ENCODE data around the gene SLC16A6. TPM values are rescaled to one million over a fixed set of nuclear protein-coding genes. Genes with fewer than 3 reads are reported as not detected.
"Not testable (repeated sequence)": the region's sequence is repeated elsewhere in the genome, so short reads cannot be mapped to it uniquely, and the experiment has no call there.

Gene SLC16A6
- total RNA-seq, 1 donor from 2014 or later, result 1.0 TPM

DNA sequence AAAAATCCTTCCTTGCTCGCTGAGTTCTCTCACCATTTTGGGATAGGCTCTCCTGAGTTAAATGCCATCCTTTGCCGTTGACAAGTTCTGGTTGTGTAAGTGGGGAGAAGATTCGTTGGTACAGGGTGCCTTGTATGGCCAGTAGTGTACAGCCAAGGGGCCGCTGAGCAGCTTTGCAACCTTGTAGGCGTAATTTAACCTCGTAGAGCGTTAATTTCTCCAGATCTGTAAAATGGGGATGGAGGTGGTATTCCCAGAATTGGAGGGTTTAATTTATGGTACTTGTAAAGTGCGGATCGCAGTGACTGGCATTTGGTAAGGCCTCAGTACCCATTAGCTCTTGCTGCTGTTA lies 1.7 kb upstream of the SLC16A6 start:
- Histone ChIP-seq H3K27ac (ENCODE audit: low read depth, low read length) (peak overlapping the region; percentile 79), H3K36me3 (ENCODE audit: control insufficient read depth in 3 of 3, insufficient read depth in 3 of 3, low read length in 3 of 3) (no peaks in the 10 kb centered on the region), H3K9ac (ENCODE audit: low read depth in 1 of 3, low read length in 3 of 3) (peak overlapping the region in 2 of 3 donors; percentile 73 to 87), H3K9me3 (ENCODE audit: control insufficient read depth in 3 of 3, low read length in 3 of 3) (no peaks in the 10 kb centered on the region), H3K4me3 (ENCODE audit: low read length in 3 of 3) (peak overlapping the region in 2 of 3 donors; percentile 80 to 83), H3K27me3 (ENCODE audit: control insufficient read depth in 3 of 3, insufficient read depth in 3 of 3, low read length in 3 of 3) (peaks cover 0 to 2% (median 0%) of the 10 kb centered on the region in 3 donors), H3K4me1 (ENCODE audit: control insufficient read depth in 3 of 3, insufficient read depth in 3 of 3, low read length in 3 of 3) (peaks cover 20 to 38% (median 24%) of the 10 kb centered on the region in 3 donors)

DNA sequence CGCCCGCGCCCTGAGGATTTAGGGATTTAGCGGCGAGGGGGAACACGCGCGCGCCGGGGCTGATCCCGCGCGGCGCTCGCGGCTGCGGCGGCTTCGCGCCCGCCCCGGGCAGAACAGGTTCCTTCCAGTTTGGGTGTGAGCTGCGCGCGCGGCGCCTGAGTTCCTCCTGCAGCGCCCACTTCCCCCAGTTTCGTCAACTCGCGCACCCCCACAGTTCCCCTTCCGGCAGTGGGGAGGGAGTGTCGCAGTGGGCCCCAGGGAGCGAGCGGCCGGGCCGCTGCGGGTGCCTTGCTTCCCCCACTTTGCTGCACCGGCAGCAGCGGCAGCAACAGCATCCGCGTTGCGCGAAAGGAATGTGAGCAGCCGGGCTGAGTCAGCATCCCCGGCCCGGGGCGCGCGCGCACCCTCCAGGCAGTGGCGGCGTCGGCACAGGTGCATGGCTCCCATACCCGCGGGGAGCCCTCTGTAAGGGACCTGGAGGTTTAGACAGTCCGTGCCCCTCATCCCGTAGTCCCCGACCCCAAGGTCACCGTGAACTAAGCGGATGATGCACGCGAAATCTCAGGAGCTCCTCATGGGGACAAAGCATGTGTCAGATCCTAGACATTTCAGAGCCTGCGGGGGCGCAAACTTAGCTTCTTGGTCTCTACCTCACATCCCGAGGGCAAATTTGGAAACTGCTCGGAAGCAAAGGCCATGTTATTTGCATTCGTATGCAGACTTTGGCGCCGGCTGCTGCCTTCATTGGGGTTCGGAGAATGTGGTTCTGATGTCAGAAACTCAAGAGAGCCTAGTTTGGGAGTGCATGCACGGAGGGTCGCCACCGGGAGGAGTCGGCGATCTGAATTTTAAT lies 1.1 kb upstream of the SLC16A6 start:
- H3K4me1 ChIP-seq (ENCODE audit: control insufficient read depth in 3 of 3, insufficient read depth in 3 of 3, low read length in 3 of 3), result peaks cover 19 to 35% (median 24%) of the 10 kb centered on the region in 3 donors
- peak overlapping the region; percentile 79 for H3K27ac ChIP-seq (ENCODE audit: low read depth, low read length)
- H3K9ac ChIP-seq (ENCODE audit: low read depth in 1 of 3, low read length in 3 of 3), result peak overlapping the region; percentile 73 to 87 (median 80)
- no peaks in the 10 kb centered on the region for H3K9me3 ChIP-seq (ENCODE audit: control insufficient read depth in 3 of 3, low read length in 3 of 3)
- peak overlapping the region; percentile 61 to 83 (median 80) for H3K4me3 ChIP-seq (ENCODE audit: low read length in 3 of 3)
- no peaks in the 10 kb centered on the region for H3K36me3 ChIP-seq (ENCODE audit: control insufficient read depth in 3 of 3, insufficient read depth in 3 of 3, low read length in 3 of 3)
- peaks cover 0 to 2% (median 0%) of the 10 kb centered on the region in 3 donors for H3K27me3 ChIP-seq (ENCODE audit: control insufficient read depth in 3 of 3, insufficient read depth in 3 of 3, low read length in 3 of 3)

DNA sequence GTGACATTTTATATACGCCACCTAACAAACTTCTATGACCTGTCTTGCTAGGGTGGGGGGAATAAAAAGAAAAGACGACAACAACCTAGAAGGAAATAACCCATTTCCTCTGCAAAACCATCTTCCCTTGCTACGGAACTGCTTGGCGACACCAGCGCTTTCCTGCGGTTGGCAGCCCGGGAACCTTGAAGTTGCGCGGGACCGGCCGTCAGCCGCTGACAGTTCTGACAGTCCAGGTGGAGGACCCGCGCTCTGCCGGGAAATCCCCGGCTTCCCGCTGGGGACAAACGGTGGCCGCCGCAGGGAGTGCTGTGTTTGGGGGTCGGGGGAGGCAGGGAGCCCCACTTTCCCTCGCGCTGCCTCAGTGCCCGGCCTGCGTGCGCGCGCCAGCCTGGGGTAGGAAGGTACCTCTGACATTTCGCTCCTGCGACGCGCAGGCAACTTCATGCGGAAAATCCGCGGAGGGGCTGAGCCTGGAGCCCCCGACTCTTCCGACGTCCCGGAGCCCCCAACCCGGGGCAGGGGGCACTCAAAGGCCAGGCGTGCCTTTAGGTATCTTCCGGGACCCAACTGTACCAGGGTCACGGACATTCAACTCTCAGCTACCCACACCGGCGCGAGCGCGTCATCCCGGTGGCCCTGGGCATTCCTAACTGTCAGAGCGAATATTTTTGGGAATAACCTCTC lies 516 bp downstream of the SLC16A6 start:
- H3K27ac ChIP-seq (ENCODE audit: low read depth, low read length), result peak overlapping the region; percentile 73
- H3K4me1 ChIP-seq (ENCODE audit: control insufficient read depth in 3 of 3, insufficient read depth in 3 of 3, low read length in 3 of 3), result peaks cover 13 to 24% (median 16%) of the 10 kb centered on the region in 3 donors
- peak overlapping the region; percentile 74 to 85 (median 82) for H3K9ac ChIP-seq (ENCODE audit: low read depth in 1 of 3, low read length in 3 of 3)
- H3K27me3 ChIP-seq (ENCODE audit: control insufficient read depth in 3 of 3, insufficient read depth in 3 of 3, low read length in 3 of 3), result peaks cover 0 to 2% (median 0%) of the 10 kb centered on the region in 3 donors
- H3K4me3 ChIP-seq (ENCODE audit: low read length in 3 of 3), result peak overlapping the region; percentile 69 to 80 (median 80)
- no peaks in the 10 kb centered on the region for H3K36me3 ChIP-seq (ENCODE audit: control insufficient read depth in 3 of 3, insufficient read depth in 3 of 3, low read length in 3 of 3)
- no peaks in the 10 kb centered on the region for H3K9me3 ChIP-seq (ENCODE audit: control insufficient read depth in 3 of 3, low read length in 3 of 3)

DNA sequence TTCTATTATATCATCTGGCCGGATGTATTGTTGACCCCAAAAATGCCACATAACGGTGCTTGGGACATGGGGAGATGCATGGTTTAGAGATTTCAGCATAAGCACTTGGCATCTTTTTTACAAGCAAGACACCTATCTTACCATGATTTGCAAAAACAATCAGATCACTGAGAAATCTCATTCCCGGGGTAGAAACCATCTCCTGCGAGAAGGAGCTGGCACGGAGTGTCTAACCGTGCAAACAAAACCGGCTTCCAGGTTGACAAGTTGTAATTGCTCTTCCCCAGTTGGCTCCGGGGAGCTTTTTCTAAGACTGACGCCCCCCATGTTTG lies 1.0 kb downstream of the SLC16A6 start:
- no peaks in the 10 kb centered on the region for H3K9me3 ChIP-seq (ENCODE audit: control insufficient read depth in 3 of 3, low read length in 3 of 3)
- H3K27me3 ChIP-seq (ENCODE audit: control insufficient read depth in 3 of 3, insufficient read depth in 3 of 3, low read length in 3 of 3), result peaks cover 0 to 2% (median 0%) of the 10 kb centered on the region in 3 donors
- H3K27ac ChIP-seq (ENCODE audit: low read depth, low read length), result peak overlapping the region; percentile 73
- H3K9ac ChIP-seq (ENCODE audit: low read depth in 1 of 3, low read length in 3 of 3), result peak overlapping the region; percentile 74 to 85 (median 82)
- peak overlapping the region; percentile 69 to 80 (median 80) for H3K4me3 ChIP-seq (ENCODE audit: low read length in 3 of 3)
- H3K4me1 ChIP-seq (ENCODE audit: control insufficient read depth in 3 of 3, insufficient read depth in 3 of 3, low read length in 3 of 3), result peaks cover 13 to 24% (median 16%) of the 10 kb centered on the region in 3 donors
- H3K36me3 ChIP-seq (ENCODE audit: control insufficient read depth in 3 of 3, insufficient read depth in 3 of 3, low read length in 3 of 3), result no peaks in the 10 kb centered on the region

DNA sequence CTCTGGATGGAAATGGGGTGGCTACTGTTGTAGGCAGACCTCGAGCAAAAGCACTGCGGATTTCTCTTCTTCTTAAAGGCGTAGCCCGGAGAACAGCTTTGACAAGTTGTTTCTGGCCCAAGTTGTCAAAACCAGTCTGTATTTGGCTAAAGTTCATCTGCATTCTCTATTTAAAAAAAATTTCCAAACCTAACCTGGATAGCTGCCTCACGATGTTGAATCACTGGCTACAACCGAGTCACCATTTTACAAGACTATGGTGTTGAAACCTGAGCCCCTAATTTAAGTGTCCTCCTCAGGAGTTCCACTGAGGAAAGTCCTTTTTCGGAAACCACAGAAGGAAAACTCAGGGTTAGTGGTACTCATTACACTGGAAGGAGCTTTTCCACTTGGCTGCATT lies 1.5 kb downstream of the SLC16A6 start:
- peak overlapping the region; percentile 12 for H3K27ac ChIP-seq (ENCODE audit: low read depth, low read length)
- H3K36me3 ChIP-seq (ENCODE audit: control insufficient read depth in 3 of 3, insufficient read depth in 3 of 3, low read length in 3 of 3), result no peaks in the 10 kb centered on the region
- peak overlapping the region in 1 of 3 donors; percentile 85 for H3K9ac ChIP-seq (ENCODE audit: low read depth in 1 of 3, low read length in 3 of 3)
- peaks cover 0 to 2% (median 0%) of the 10 kb centered on the region in 3 donors for H3K27me3 ChIP-seq (ENCODE audit: control insufficient read depth in 3 of 3, insufficient read depth in 3 of 3, low read length in 3 of 3)
- no peaks in the 10 kb centered on the region for H3K9me3 ChIP-seq (ENCODE audit: control insufficient read depth in 3 of 3, low read length in 3 of 3)
- peaks cover 13 to 24% (median 16%) of the 10 kb centered on the region in 3 donors for H3K4me1 ChIP-seq (ENCODE audit: control insufficient read depth in 3 of 3, insufficient read depth in 3 of 3, low read length in 3 of 3)
- no peak overlapping the region for H3K4me3 ChIP-seq (ENCODE audit: low read length in 3 of 3)

DNA sequence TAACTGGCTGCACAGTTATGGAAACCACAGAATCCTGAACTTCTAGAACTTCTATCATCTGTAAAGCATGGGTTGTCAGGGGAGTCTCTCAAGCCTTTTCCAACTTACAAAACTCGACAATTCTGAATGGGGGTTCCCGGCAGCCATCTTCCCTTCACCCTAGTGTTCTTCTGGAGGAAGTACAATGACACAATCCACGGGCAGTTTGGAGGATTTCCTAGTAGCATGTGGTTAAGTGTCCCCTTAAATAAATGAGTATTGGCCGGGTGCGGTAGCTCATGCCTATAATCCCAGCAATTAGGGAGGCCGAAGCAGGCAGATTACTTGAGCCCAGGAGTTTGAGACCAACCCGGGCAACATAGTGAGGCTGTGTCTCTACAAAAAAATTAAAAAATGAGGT lies 2.1 kb downstream of the SLC16A6 start:
- Histone ChIP-seq H3K36me3 (ENCODE audit: control insufficient read depth in 3 of 3, insufficient read depth in 3 of 3, low read length in 3 of 3) (no peaks in the 10 kb centered on the region), H3K4me3 (ENCODE audit: low read length in 3 of 3) (no peak overlapping the region), H3K27ac (ENCODE audit: low read depth, low read length) (peak overlapping the region; percentile 12), H3K27me3 (ENCODE audit: control insufficient read depth in 3 of 3, insufficient read depth in 3 of 3, low read length in 3 of 3) (peaks cover 0 to 2% (median 0%) of the 10 kb centered on the region in 3 donors), H3K9me3 (ENCODE audit: control insufficient read depth in 3 of 3, low read length in 3 of 3) (no peaks in the 10 kb centered on the region), H3K9ac (ENCODE audit: low read depth in 1 of 3, low read length in 3 of 3) (no peak overlapping the region), H3K4me1 (ENCODE audit: control insufficient read depth in 3 of 3, insufficient read depth in 3 of 3, low read length in 3 of 3) (peaks cover 13 to 24% (median 16%) of the 10 kb centered on the region in 3 donors)

DNA sequence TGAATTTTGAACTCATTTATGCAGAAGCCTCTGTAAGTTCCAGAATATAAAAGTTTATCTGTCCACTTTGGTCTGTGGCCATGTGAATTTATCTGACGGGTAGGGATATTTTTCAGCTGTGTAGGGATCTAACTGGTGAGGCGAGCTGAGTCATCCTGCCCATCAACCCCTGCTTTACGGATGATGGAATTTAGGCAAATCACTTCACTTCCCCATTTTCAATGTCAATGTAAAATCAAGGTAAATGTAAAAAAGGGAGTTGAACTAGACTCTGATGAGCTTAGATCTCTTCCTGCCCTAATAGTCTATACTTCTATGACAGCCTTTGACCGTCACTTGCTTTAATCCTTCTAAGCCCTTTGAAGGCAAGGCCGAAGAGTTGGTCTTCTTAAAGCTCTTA lies 2.6 kb downstream of the SLC16A6 start:
- peaks cover 0 to 2% (median 0%) of the 10 kb centered on the region in 3 donors for H3K27me3 ChIP-seq (ENCODE audit: control insufficient read depth in 3 of 3, insufficient read depth in 3 of 3, low read length in 3 of 3)
- H3K36me3 ChIP-seq (ENCODE audit: control insufficient read depth in 3 of 3, insufficient read depth in 3 of 3, low read length in 3 of 3), result no peaks in the 10 kb centered on the region
- no peak overlapping the region for H3K4me3 ChIP-seq (ENCODE audit: low read length in 3 of 3)
- no peak overlapping the region for H3K9ac ChIP-seq (ENCODE audit: low read depth in 1 of 3, low read length in 3 of 3)
- no peak overlapping the region for H3K27ac ChIP-seq (ENCODE audit: low read depth, low read length)
- H3K4me1 ChIP-seq (ENCODE audit: control insufficient read depth in 3 of 3, insufficient read depth in 3 of 3, low read length in 3 of 3), result peaks cover 13 to 24% (median 16%) of the 10 kb centered on the region in 3 donors
- H3K9me3 ChIP-seq (ENCODE audit: control insufficient read depth in 3 of 3, low read length in 3 of 3), result no peaks in the 10 kb centered on the region

DNA sequence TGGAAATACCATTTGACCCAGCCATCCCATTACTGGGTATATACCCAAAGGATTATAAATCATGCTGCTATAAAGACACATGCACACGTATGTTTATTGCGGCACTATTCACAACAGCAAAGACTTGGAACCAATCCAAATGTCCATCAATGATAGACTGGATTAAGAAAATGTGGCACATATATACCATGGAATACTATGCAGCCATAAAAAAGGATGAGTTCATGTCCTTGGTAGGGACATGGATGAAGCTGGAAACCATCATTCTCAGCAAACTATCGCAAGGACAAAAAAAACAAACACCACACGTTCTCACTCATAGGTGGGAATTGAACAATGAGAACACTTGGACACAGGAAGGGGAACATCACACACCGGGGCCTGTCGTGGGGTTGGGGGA lies 9.0 kb downstream of the SLC16A6 start:
- H3K27me3 ChIP-seq (ENCODE audit: control insufficient read depth in 3 of 3, insufficient read depth in 3 of 3, low read length in 3 of 3); H3K4me3 ChIP-seq (ENCODE audit: low read length in 3 of 3); H3K4me1 ChIP-seq (ENCODE audit: control insufficient read depth in 3 of 3, insufficient read depth in 3 of 3, low read length in 3 of 3); H3K27ac ChIP-seq (ENCODE audit: low read depth, low read length); H3K9ac ChIP-seq (ENCODE audit: low read depth in 1 of 3, low read length in 3 of 3); H3K9me3 ChIP-seq (ENCODE audit: control insufficient read depth in 3 of 3, low read length in 3 of 3): not testable (repeated sequence)
- H3K36me3 ChIP-seq (ENCODE audit: control insufficient read depth in 3 of 3, insufficient read depth in 3 of 3, low read length in 3 of 3), result peaks cover 0 to 10% (median 4%) of the 10 kb centered on the region in 3 donors

DNA sequence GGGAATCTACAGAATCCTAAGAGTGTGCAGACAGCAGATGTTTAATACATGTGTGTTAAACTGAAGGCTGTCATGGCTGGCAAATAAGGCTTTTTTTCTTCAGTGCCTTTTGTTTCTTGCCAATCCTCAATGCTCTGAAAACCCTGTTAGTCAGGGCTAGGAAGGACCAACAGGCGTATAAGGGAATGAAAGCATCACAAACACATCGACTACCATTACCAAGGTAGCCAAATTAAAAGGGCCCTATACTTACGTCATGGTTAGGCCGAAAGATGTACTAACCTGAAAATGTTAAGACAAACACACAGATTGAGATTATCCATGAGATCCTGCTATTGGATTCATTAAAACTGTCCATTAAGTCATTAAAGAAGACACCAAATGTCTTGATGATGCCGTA lies 13.1 kb downstream of the SLC16A6 start:
- H3K36me3 ChIP-seq (ENCODE audit: control insufficient read depth in 3 of 3, insufficient read depth in 3 of 3, low read length in 3 of 3), result peaks cover 0 to 15% (median 4%) of the 10 kb centered on the region in 3 donors
- H3K4me1 ChIP-seq (ENCODE audit: control insufficient read depth in 3 of 3, insufficient read depth in 3 of 3, low read length in 3 of 3), result no peaks in the 10 kb centered on the region
- H3K9me3 ChIP-seq (ENCODE audit: control insufficient read depth in 3 of 3, low read length in 3 of 3), result no peaks in the 10 kb centered on the region
- H3K4me3 ChIP-seq (ENCODE audit: low read length in 3 of 3), result no peak overlapping the region
- no peak overlapping the region for H3K27ac ChIP-seq (ENCODE audit: low read depth, low read length)
- no peaks in the 10 kb centered on the region for H3K27me3 ChIP-seq (ENCODE audit: control insufficient read depth in 3 of 3, insufficient read depth in 3 of 3, low read length in 3 of 3)
- no peak overlapping the region for H3K9ac ChIP-seq (ENCODE audit: low read depth in 1 of 3, low read length in 3 of 3)

DNA sequence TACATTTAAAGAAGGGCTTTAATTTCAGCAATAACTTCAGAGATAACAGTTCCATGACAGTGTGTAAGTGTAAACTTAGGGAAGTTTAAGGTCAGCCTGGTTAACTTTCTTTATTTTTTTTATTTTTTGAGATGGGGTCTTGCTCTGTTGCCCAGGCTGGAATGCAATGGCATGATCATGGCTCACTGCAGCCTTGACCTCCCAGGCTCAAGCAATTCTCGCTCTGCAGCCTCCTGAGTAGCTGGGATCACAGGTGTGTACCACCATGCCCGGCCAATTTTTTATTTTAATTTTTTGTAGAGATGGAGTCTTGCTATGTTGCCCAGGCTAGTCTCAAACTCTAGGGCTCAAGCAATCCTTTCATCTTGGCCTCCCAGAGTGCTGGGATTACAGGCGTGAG lies 14.6 kb downstream of the SLC16A6 start:
- H3K9me3 ChIP-seq (ENCODE audit: control insufficient read depth in 3 of 3, low read length in 3 of 3); H3K27me3 ChIP-seq (ENCODE audit: control insufficient read depth in 3 of 3, insufficient read depth in 3 of 3, low read length in 3 of 3); H3K4me3 ChIP-seq (ENCODE audit: low read length in 3 of 3); H3K9ac ChIP-seq (ENCODE audit: low read depth in 1 of 3, low read length in 3 of 3); H3K27ac ChIP-seq (ENCODE audit: low read depth, low read length); H3K4me1 ChIP-seq (ENCODE audit: control insufficient read depth in 3 of 3, insufficient read depth in 3 of 3, low read length in 3 of 3): not testable (repeated sequence)
- H3K36me3 ChIP-seq (ENCODE audit: control insufficient read depth in 3 of 3, insufficient read depth in 3 of 3, low read length in 3 of 3), result peaks cover 0 to 20% (median 4%) of the 10 kb centered on the region in 3 donors
